PC-9 (cell line): Measurements from ENCODE around the gene PDE4D. TPM values are rescaled to one million over a fixed set of nuclear protein-coding genes. Genes with fewer than 3 reads are reported as not detected.

Experiments used
- BruUV-seq: library from RNA; stranded (reverse); fragments of 400-500 nt; replicated peaks from 2 replicates; lab custom pipeline; 2021; lab: Mats Ljungman, UMichigan
- CTCF ChIA-PET: fragments of 300-600 bp; sonication (Branson Sonifier 250); formaldehyde crosslinking; loops from one replicate; lab custom pipeline; 2022; ENCODE audit warnings: antibody characterized with exemption; lab: Charles Lee
- POLR2A ChIA-PET: fragments of 300-600 bp; sonication (Branson Sonifier 250); formaldehyde crosslinking; loops from one replicate; lab custom pipeline; 2022; ENCODE audit warnings: antibody characterized with exemption; ENCODE audit not compliant: unreplicated experiment; lab: Charles Lee
- DNase-seq, 2 experiments: peaks; one replicate each; pipeline versions ENCODE4 v3.0.0 to v3.0.0-alpha.2; 2015 to 2022; ENCODE audit warnings: mixed read lengths in 1 of 2
- H2AFZ ChIP-seq: fragments of 200-600 bp; sonication (generic); 2 replicates; pipeline ENCODE4 v1.8.1; 2017; ENCODE audit warnings: antibody characterized with exemption
- H3F3A ChIP-seq: fragments of 200-600 bp; sonication (generic); 2 replicates; pipeline ENCODE4 v1.8.1; 2017; ENCODE audit warnings: antibody characterized with exemption, mild to moderate bottlenecking, low read depth; ENCODE audit not compliant: insufficient read depth
- H3K27ac ChIP-seq: fragments of 200-600 bp; sonication (generic); 2 replicates; pipeline ENCODE4 v1.6.1; 2016; ENCODE audit warnings: mixed run types
- H3K27me3 ChIP-seq: fragments of 200-600 bp; sonication (generic); 2 replicates; pipeline ENCODE4 v1.6.1; 2016; ENCODE audit warnings: low read depth, mixed run types; ENCODE audit not compliant: insufficient read depth
- H3K36me3 ChIP-seq: fragments of 200-600 bp; sonication (generic); 2 replicates; pipeline ENCODE4 v1.6.1; 2016; ENCODE audit warnings: low read depth, mixed run types
- H3K4me1 ChIP-seq: fragments of 200-600 bp; sonication (generic); replicated peaks from 2 replicates; pipeline ENCODE4 v1.6.1; 2016; ENCODE audit warnings: mixed run types; ENCODE audit not compliant: insufficient read depth
- H3K4me2 ChIP-seq: fragments of 200-600 bp; sonication (generic); 2 replicates; pipeline ENCODE4 v1.6.1; 2017; ENCODE audit warnings: mixed run types
- H3K4me3 ChIP-seq: fragments of 200-600 bp; sonication (generic); 2 replicates; pipeline ENCODE4 v1.6.1; 2016; ENCODE audit warnings: mixed run types
- H3K79me2 ChIP-seq: fragments of 200-600 bp; sonication (generic); 2 replicates; pipeline ENCODE4 v1.6.1; 2017; ENCODE audit warnings: low read depth, mixed run types
- H3K9me2 ChIP-seq: fragments of 200-600 bp; sonication (generic); 2 replicates; pipeline ENCODE4 v1.8.1; 2017; ENCODE audit warnings: mild to moderate bottlenecking; ENCODE audit not compliant: insufficient read depth
- H3K9me3 ChIP-seq: fragments of 200-600 bp; sonication (generic); 2 replicates; pipeline ENCODE4 v1.8.1; 2016; ENCODE audit warnings: low read depth; ENCODE audit not compliant: insufficient read depth
- H4K20me1 ChIP-seq: fragments of 200-600 bp; sonication (generic); 2 replicates; pipeline ENCODE4 v1.8.1; 2017; ENCODE audit not compliant: insufficient read depth
- CTCF ChIP-seq: fragments of 200-600 bp; sonication (generic); conservative IDR thresholded peaks from 2 replicates; pipeline ENCODE4 v1.6.1; 2017; ENCODE audit warnings: mixed run types, antibody characterized with exemption, mild to moderate bottlenecking, moderate library complexity
- EZH2 ChIP-seq: fragments of 200-600 bp; sonication (generic); IDR thresholded peaks from 2 replicates; pipeline ENCODE4 v1.8.0; 2017; ENCODE audit warnings: antibody characterized with exemption, low read depth
- intact Hi-C: fragments of 100-400 bp; cut with micrococcal nuclease; formaldehyde crosslinking; loops from one replicate; pipeline ENCODE4 v1.10.0; 2022; ENCODE audit not compliant: unreplicated experiment
- total RNA-seq: library from RNA; stranded (reverse); gene quantifications from 2 replicates; pipeline ENCODE4 v1.2.3, GENCODE V29; 2021

PDE4D gene
- total RNA-seq, 1 experiment from 2014 or later = 9.8 TPM

- H3K9me3 ChIP-seq = peaks cover 14% of the 10 kb centered on the region; the same call in 1 of the 2 replicates
- DNase-seq = peak in 1 of 2 experiments; percentile 90
- BruUV-seq = no TSS peak
- no peak overlapping the region for H3K4me3 ChIP-seq
- ChIA-PET CTCF (no interaction called here), POLR2A (no interaction called here)
- no peaks in the 10 kb centered on the region for H3K27me3 ChIP-seq
- TF ChIP-seq CTCF = no peak
- TF ChIP-seq EZH2 = no peak
- H3K79me2 ChIP-seq = no peaks in the 10 kb centered on the region
- peak overlapping the region; percentile 61; the same call in 1 of the 2 replicates for H2AFZ ChIP-seq
- no peaks in the 10 kb centered on the region for H3K36me3 ChIP-seq
- H3K9me2 ChIP-seq = no peaks in the 10 kb centered on the region; the same call in 1 of the 2 replicates
- H3K4me1 ChIP-seq = peaks cover 38% of the 10 kb centered on the region
- H3K27ac ChIP-seq = peak overlapping the region; percentile 68
- intact Hi-C loops = no loop called here
- peak overlapping the region; percentile 43 for H3K4me2 ChIP-seq
- peaks cover 25% of the 10 kb centered on the region for H3F3A ChIP-seq
- H4K20me1 ChIP-seq = no peaks in the 10 kb centered on the region
These were observed 344.6 kb downstream of the PDE4D start for GRCh38 chr5:59548807-59549357.

- peak overlapping the region; percentile 68 for H3K27ac ChIP-seq
- H3F3A ChIP-seq = peaks cover 27% of the 10 kb centered on the region
- ChIA-PET POLR2A (no interaction called here), CTCF (no interaction called here)
- H3K36me3 ChIP-seq = no peaks in the 10 kb centered on the region
- no peaks in the 10 kb centered on the region for H3K27me3 ChIP-seq
- no peak overlapping the region for H3K4me3 ChIP-seq
- no peaks in the 10 kb centered on the region for H4K20me1 ChIP-seq
- no peaks in the 10 kb centered on the region for H3K79me2 ChIP-seq
- H3K9me3 ChIP-seq = peaks cover 14% of the 10 kb centered on the region; the same call in 1 of the 2 replicates
- H3K4me2 ChIP-seq = no peak overlapping the region
- H3K9me2 ChIP-seq = no peaks in the 10 kb centered on the region; the same call in 1 of the 2 replicates
- no TSS peak for BruUV-seq
- peaks cover 50% of the 10 kb centered on the region for H3K4me1 ChIP-seq
- no peak overlapping the region for H2AFZ ChIP-seq
- TF ChIP-seq CTCF (no peak), EZH2 (no peak)
- DNase-seq = no peak
- intact Hi-C loops = no loop called here
These were observed 345.8 kb downstream of the PDE4D start for GRCh38 chr5:59547731-59548130.

- Histone ChIP-seq H3F3A (peaks cover 24% of the 10 kb centered on the region), H3K9me2 (no peaks in the 10 kb centered on the region), H3K4me2 (peak overlapping the region; percentile 28), H3K4me1 (peaks cover 51% of the 10 kb centered on the region), H3K27ac (peak overlapping the region; percentile 35), H3K27me3 (no peaks in the 10 kb centered on the region), H3K4me3 (no peak overlapping the region), H4K20me1 (no peaks in the 10 kb centered on the region), H3K9me3 (0 out of 2 replicates have a peak, but pooled peaks cover 7% of the 10 kb centered on the region), H3K36me3 (no peaks in the 10 kb centered on the region), H2AFZ (no peak overlapping the region), H3K79me2 (no peaks in the 10 kb centered on the region)
- intact Hi-C loops = no loop called here
- BruUV-seq = no TSS peak
- ChIA-PET CTCF (no interaction called here), POLR2A (interaction anchor here (0.7 kb wide), 1 partner anchor 37 kb away, joined by 7 read pairs; no protein-coding TSS in a partner anchor)
- TF ChIP-seq EZH2 = no peak
- TF ChIP-seq CTCF = no peak
- DNase-seq = no peak
These were observed 349.0 kb downstream of the PDE4D start for GRCh38 chr5:59544573-59544972.
